ENCODE measurements around the gene DEPDC7.

- no peak for TF ChIP-seq CTCF (IDR thresholded peaks at IDR 0.05)
- no peak for TF ChIP-seq POLR2AphosphoS5 (IDR thresholded peaks at IDR 0.05; ENCODE audit: low read depth, low read length)
- no peak for TF ChIP-seq REST (IDR thresholded peaks at IDR 0.05; ENCODE audit: insufficient read depth in 1 of 2, low read depth in 2 of 2, low read length in 1 of 2)
- no peak for TF ChIP-seq TCF7L2 (IDR thresholded peaks at IDR 0.05; ENCODE audit: low read depth, low read length)
- TF ChIP-seq SIN3A (IDR thresholded peaks at IDR 0.05; ENCODE audit: borderline replicate concordance, insufficient read depth, low read depth, low read length), result no peak
These were observed 1.8 kb downstream of the DEPDC7 start for GRCh38 chr11:33017478-33017877.

All from Panc1 (cell line).